ENCODE data around the gene BAZ1B.
"Not testable (repeated sequence)": the region's sequence is repeated elsewhere in the genome, so short reads cannot be mapped to it uniquely, and the experiment has no call there.

Gene BAZ1B

GRCh38 chr7:73503229-73503628 is 18.9 kb downstream of the BAZ1B start:
- DNase-seq (ENCODE audit: low read depth) = no peak

GRCh38 chr7:73496626-73497025 is 25.5 kb downstream of the BAZ1B start:
- no peak for DNase-seq (ENCODE audit: low read depth)

DNA sequence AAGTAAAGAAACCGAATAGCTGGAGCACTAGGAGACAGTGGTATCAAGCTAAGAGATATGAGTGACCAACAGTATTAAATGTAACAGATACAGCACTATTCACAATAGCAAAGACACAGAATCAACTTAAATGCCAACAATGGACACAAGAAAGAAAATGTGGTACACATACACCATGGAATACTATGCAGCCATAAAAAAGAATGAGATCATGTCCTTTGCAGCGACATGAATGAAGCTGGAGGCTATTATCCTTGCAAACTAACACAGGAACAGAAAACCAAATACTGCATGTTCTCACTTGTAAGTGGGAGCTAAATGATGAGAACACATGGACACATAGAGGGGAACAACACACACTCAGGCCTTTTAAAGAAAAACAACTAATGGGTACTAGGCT is 26.6 kb downstream of the BAZ1B start:
- not testable (repeated sequence) for DNase-seq (ENCODE audit: low read depth)

DNA sequence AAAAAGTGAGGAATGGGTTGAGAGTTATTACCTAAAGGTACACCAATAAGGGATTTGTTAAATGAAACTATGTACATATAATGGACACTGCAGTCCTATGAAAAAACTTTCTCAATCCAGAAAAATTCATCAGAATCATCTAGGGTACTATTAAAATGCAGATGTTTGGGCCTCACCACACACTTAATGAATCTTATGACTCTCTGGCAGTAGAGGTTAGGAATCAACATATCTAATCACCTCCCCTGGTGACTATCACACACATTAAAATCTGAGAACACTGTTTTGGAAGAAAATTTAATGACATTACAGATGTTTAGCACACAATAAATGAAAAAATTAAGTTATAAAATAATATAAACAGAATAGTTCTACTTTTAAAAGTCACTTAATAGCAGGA is 32.1 kb downstream of the BAZ1B start:
- DNase-seq (ENCODE audit: low read depth) = no peak

DNA sequence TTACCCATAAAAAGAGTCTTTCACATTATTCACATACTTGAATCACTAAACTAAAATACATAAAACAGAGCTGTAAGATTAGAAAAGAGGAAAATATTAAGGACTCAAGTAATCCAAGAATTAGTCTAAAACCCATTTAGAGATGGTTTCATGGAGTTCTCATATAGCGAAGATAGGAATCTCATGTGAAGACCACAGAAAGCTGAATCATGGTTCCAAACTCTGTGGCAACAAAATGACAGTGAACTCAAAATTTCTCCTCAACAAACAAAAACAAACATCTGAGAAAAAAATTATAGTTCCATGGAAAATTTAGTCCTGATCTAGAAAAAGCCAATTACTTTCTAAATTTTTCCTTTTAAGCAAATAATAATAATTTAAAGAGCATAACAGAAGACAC is 34.6 kb downstream of the BAZ1B start:
- no peak for DNase-seq (ENCODE audit: low read depth)

DNA sequence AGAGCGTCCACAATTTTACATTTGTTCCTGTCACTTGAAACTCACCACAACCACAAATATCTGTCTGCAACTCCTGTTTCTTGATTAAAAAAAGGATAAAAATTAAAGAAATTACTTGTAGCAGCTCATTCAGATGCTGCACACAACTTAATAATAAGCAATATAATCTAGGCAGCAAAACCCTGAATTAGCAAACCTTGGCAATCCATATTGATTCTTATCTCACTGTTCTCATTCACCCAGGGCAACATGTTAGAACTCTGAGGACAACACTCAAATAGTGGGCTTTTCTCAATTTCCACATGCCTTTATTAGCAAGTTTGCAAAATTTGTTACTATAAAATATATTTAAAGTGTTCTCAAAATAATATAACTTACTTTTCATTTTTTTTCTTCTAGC is 38.9 kb downstream of the BAZ1B start:
- no peak for DNase-seq (ENCODE audit: low read depth)

- no peak for DNase-seq (ENCODE audit: low read depth)
These were observed 39.3 kb downstream of the BAZ1B start for GRCh38 chr7:73482746-73483145.

- DNase-seq (ENCODE audit: low read depth) = not testable (repeated sequence)
These were observed 40.6 kb downstream of the BAZ1B start for GRCh38 chr7:73481521-73481920.

GRCh38 chr7:73478549-73478948 is 43.5 kb downstream of the BAZ1B start:
- DNase-seq (ENCODE audit: low read depth) = no peak

DNA sequence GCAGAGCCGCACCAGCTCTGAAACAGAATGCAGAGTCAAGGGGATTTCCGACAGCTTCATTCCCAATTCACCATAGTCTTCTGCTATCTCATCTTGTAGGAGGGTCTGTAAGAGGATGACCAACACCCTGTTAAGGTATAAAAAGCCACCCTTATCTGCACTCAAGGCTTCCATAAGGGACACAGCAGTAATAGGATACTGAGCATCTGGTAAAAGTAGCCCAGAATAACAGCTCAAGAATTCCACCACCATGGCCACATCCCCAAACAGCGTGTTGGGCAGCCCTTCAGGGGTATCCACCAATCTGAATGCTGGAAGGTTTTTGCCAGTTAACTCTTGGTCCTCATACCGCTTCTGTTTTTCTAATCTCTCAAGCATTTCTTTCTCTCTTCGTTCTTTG is 44.7 kb downstream of the BAZ1B start:
- DNase-seq (ENCODE audit: low read depth) = no peak

DNA sequence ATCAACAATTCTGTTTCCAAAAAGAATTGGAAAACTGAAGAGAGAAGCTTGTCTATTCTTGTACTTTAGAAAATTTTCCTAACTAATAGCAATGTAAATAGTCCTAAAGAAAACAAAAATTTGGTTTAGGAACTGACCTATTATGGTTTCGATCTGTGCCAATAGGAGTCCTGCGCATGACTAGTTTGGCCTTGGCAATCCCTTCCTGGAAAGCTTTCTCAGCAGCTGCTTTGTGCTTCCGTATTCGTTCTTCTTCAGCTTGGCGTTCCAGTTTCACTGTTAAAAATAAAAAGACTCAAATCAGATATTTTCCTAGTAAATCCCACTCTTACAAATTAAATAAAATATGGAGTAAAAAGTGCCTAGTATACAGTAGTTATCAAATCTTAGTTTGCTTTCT is 51.9 kb downstream of the BAZ1B start:
- DNase-seq (ENCODE audit: low read depth) = no peak

GRCh38 chr7:73467046-73467445 is 55.0 kb downstream of the BAZ1B start:
- not testable (repeated sequence) for DNase-seq (ENCODE audit: low read depth)

GRCh38 chr7:73466112-73466511 is 56.0 kb downstream of the BAZ1B start:
- DNase-seq (ENCODE audit: low read depth) = no peak

DNA sequence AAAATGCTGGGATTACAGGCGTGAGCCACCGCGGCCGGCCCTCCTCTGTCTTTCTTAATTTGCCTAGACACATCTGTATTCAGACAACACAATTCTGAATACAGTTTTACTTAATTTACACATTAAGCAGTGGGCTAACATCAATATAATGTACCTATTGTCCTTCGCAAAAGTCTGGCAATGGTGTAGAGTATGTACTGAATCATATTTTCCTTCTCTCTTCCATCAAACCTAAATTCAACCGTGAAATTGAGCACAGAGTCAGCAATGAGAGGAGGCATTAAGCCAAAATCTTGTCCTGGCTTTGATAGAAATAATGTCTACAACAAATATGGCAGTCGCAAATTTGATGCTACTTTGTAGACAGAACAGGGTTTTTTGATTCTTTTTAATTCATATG is 58.1 kb downstream of the BAZ1B start:
- DNase-seq (ENCODE audit: low read depth) = no peak

DNA sequence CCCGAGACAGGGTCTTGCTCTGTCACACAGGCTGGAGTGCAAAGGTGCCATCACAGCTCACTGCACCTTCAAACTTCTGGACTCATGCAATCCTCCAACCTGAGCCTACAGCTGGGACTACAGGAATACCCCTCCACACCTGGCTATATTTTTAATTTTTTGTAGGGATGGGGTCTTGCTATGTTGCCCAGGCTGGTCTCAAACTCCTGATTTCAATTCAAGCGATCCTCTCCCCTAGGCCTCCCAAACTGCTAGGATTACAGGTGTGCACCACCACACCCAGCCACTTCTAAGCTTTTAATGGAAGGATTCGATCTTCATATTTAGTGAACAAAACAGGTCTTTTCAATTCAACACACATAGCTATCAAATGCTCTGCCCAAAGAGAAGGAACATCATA is 58.8 kb downstream of the BAZ1B start:
- DNase-seq (ENCODE audit: low read depth) = no peak

DNA sequence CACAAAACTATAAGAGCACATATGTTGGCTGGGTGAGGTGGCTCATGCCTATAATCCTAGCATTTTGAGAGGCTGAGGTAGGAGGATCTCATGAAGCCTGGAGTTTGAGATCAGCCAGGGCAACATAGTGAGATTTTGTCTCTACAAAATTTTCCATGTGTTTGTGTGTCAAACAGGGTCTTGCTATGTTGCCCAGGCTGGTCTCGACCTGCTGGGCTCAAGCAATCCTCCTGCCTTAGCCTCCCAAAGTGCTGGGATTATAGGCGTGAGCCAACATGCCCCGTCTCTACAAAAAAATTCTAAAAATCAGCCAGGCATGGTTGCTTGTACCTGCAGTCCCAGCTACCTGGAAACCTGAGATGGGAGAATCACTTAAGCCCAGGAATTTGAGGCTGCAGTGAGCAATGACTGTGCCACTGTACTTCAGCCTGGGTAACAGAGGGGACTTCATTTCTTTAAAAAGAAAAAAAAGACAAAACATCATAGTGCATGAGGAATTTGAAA is 60.3 kb downstream of the BAZ1B start:
- no peak for DNase-seq (ENCODE audit: low read depth)

DNA sequence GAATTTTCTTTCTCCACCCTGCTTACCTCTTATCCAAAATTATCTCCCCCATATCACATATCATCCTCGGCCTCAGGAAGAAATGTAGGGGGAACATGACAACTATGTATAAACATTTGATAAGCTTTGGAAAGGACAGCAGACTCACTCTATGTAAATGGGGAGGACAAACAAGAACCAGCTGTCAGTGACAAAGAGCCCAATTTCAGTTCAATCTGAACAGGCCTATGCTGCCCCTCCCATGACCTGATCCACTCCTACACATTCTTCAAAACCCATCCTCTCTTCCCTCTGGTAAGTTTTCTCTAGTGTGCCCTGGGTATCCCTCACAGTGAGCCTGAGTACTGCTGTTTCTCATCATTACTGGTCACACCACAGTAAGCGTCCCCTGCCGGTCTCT is 67.7 kb downstream of the BAZ1B start:
- no peak for DNase-seq (ENCODE audit: low read depth)

DNA sequence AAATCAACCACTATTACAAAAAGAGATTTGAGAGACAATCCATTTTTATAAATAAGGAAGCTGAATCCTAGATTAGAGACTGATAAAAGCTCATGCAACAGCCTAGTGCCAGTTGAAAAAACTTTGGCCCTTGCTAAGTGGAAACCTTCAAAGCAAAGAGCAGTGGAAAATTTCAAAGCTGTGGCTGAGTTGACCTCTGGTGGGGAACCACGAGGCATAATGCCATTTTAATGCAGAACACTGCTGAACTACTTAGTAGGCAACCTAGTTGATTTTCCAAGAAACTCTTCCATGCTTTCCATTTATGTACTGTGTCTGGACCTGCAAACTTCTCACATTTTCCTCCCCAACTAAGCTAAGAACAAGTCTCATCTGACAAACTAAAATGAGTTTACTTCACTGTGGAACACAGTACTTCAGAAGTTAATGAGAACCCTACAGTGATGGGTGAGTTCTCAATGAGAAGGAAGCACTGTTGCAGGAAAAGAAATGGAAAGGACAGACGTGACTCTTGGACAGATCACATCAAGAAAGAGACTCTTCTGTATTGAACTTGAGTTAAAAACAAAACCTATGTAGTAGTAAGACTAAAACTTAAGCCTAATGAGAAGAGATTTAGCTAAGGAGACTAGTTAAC is 69.0 kb downstream of the BAZ1B start:
- no peak for DNase-seq (ENCODE audit: low read depth)

- no peak for DNase-seq (ENCODE audit: low read depth)
These were observed 70.2 kb downstream of the BAZ1B start for GRCh38 chr7:73451780-73452398.

DNA sequence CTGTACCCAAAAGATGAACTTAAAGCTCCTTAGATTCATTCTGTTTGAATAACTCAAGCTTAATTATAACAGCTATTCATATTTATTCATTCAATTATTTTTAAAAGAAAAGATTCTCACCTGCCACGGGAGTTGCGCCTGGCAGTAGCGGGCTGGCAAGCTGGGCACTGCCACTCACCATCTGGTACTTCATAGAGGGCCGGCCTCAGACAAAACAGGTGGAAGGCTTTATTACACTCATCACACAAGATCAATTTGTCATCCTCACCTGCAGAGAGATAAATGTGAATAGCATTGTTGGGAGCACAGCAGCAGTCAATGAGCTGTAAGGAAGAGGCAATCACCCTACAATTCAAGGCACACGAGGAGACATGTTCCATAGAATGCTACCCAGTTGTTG is 72.7 kb downstream of the BAZ1B start:
- DNase-seq (ENCODE audit: low read depth) = no peak

GRCh38 chr7:73448609-73449008 is 73.5 kb downstream of the BAZ1B start:
- no peak for DNase-seq (ENCODE audit: low read depth)

GRCh38 chr7:73447121-73447733 is 74.9 kb downstream of the BAZ1B start:
- no peak for DNase-seq (ENCODE audit: low read depth)

- DNase-seq (ENCODE audit: low read depth) = no peak
These were observed 75.4 kb downstream of the BAZ1B start for GRCh38 chr7:73446682-73447081.
